K562 (cell line): ENCODE data around the gene RETSAT. TPM values are rescaled to one million over a fixed set of nuclear protein-coding genes. Genes with fewer than 3 reads are reported as not detected.

Experiments used
- ATF1 ChIP-seq, 2 experiments: fragments of 450-650 bp in 1 of 2; IDR thresholded peaks; 2 replicates each; pipeline ENCODE4 v1.6.1; 2016; ENCODE audit warnings: missing compliant biosample characterization in 1 of 2, missing genetic modification characterization in 1 of 2
- DDX20 ChIP-seq: fragments of 450-650 bp; IDR thresholded peaks from 2 replicates; pipeline ENCODE4 v1.6.1; 2016; ENCODE audit warnings: missing genetic modification characterization, low read depth, mild to moderate bottlenecking, missing compliant biosample characterization, moderate library complexity
- EP400 ChIP-seq: fragments of 450-650 bp; IDR thresholded peaks from 2 replicates; pipeline ENCODE4 v1.6.1; 2017; ENCODE audit warnings: antibody characterized with exemption, mild to moderate bottlenecking, moderate library complexity
- ESRRB ChIP-seq: fragments of 250-450 bp; sonication (Bioruptor Pico); IDR thresholded peaks from 2 replicates; pipeline ENCODE4 v1.5.0; 2020; ENCODE audit warnings: mild to moderate bottlenecking, moderate library complexity, borderline replicate concordance
- HDAC2 ChIP-seq: fragments of 450-650 bp; IDR thresholded peaks from 2 replicates; pipeline ENCODE4 v1.6.1; 2016; ENCODE audit warnings: mild to moderate bottlenecking
- MAFF ChIP-seq: IDR thresholded peaks from 2 replicates; pipeline ENCODE4 v1.6.1; 2012; ENCODE audit warnings: low read length, improper control_type of control experiment
- MAFK ChIP-seq: IDR thresholded peaks from 2 replicates; pipeline ENCODE4 v1.6.1; 2011; ENCODE audit warnings: low read length, improper control_type of control experiment
- MTA3 ChIP-seq: fragments of 450-650 bp; formaldehyde crosslinking; IDR thresholded peaks from 2 replicates; pipeline ENCODE4 v1.6.1; 2017; ENCODE audit warnings: mild to moderate bottlenecking, borderline replicate concordance
- NBN ChIP-seq: fragments of 450-650 bp; IDR thresholded peaks from 2 replicates; pipeline ENCODE4 v1.6.1; 2016; ENCODE audit warnings: low read depth, mild to moderate bottlenecking
- NFE2L1 ChIP-seq: fragments of 450-650 bp; IDR thresholded peaks from 2 replicates; pipeline ENCODE4 v1.6.1; 2016; ENCODE audit warnings: missing genetic modification characterization, low read depth, mild to moderate bottlenecking, missing compliant biosample characterization, moderate library complexity, borderline replicate concordance
- POLR2AphosphoS5 ChIP-seq: IDR thresholded peaks from 2 replicates; pipeline ENCODE4 v1.6.1; 2011; ENCODE audit warnings: mild to moderate bottlenecking, low read depth, low read length, moderate library complexity; ENCODE audit not compliant: control insufficient read depth, insufficient read depth
- RFX1 ChIP-seq: fragments of 450-650 bp; IDR thresholded peaks from 2 replicates; pipeline ENCODE4 v1.6.1; 2016; ENCODE audit warnings: mild to moderate bottlenecking, moderate library complexity
- ZBTB2 ChIP-seq: fragments of 450-650 bp; IDR thresholded peaks from 2 replicates; pipeline ENCODE4 v1.6.1; 2016; ENCODE audit warnings: antibody characterized with exemption
- ZNF280A ChIP-seq: fragments of 450-650 bp; IDR thresholded peaks from 2 replicates; pipeline ENCODE4 v1.6.1; 2018; ENCODE audit warnings: mild to moderate bottlenecking, low read depth; ENCODE audit not compliant: partially characterized antibody
- ZNF407 ChIP-seq: fragments of 450-650 bp; IDR thresholded peaks from 2 replicates; pipeline ENCODE4 v1.6.1; 2016; ENCODE audit warnings: low read depth
- polyA plus RNA-seq, 8 experiments: library from polyadenylated mRNA; depleted of rRNA in 4 of 8; stranded (reverse) in 5 of 8; unstranded in 3 of 8; fragments of >200 nt; fragmentation: Nextera tagmentation in 2 of 8; fragmentation: Illumina TruSeq in 1 of 8; extraction: Ambion mirVana in 2 of 8; extraction: Trizol in 1 of 8; gene quantifications; 2 replicates each; pipeline versions ENCODE4 v1.2.1 to v1.2.3, GENCODE V29; 2011 to 2014; ENCODE audit warnings: inconsistent platforms in 1 of 8, missing spikeins in 1 of 8
- total RNA-seq, 7 experiments: library from RNA; depleted of rRNA in 6 of 7; stranded (reverse); fragments of >200 nt in 6 of 7; fragmentation: Illumina TruSeq in 2 of 7; extraction: Trizol in 2 of 7; gene quantifications; 2 replicates each; pipeline versions ENCODE4 v1.2.1 to v1.2.3, GENCODE V29; 2011 to 2021; ENCODE audit warnings: low replicate concordance in 1 of 7
- TF ChIP-seq, protein P1 (sequence below): conservative IDR thresholded peaks from 2 replicates; pipeline ENCODE4 v1.6.1; 2011; ENCODE audit warnings: low read depth, mild to moderate bottlenecking, low read length; ENCODE audit not compliant: control insufficient read depth

Gene RETSAT
- total and polyA plus RNA-seq, 9 of the 15 experiments (the other 6 are each of a cell fraction or from before 2014, with no cell fraction given) = 1.9 to 21.6 (median 16.5) TPM

DNA sequence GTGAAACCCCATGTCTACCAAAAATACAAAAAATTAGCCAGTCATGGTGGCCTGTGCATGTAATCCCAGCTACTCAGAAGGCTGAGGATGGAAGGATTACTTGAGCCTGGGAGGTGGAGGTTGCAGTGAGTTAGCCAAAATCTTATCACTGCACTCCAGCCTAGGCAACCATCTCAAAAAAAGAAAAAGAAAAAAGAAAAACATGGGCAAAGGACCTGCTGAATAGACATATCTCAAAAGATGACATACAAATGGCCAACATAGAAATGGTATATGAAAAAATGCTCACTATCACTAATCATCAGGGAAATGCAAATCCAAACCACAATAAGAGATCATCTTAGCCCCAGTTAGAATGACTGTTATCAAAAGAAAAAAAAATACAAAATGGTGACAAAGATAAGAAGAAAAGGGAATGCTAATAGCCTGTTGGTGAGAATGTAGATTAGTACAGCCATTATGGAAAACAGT lies 25.1 kb downstream of the RETSAT start (continued):
- TF ChIP-seq ZNF407 = 0 out of 2 replicates have a peak, but pooled peaks have one; percentile 13
- no peak for TF ChIP-seq ESRRB (CRISPR knock-in tag)
- TF ChIP-seq MAFF = peak; percentile 79
- no peak for TF ChIP-seq MTA3
- peak; percentile 64; the same call in 1 of the 2 replicates for TF ChIP-seq ZBTB2
- TF ChIP-seq ATF1 (CRISPR knock-in tag; IDR thresholded peaks at IDR 0.05) = no peak
- TF ChIP-seq ATF1 (tag; IDR thresholded peaks at IDR 0.05) = peak; percentile 44
- peak; percentile 58; the same call in 1 of the 2 replicates for TF ChIP-seq MAFK
- TF ChIP-seq HDAC2 = peak; percentile 98
- TF ChIP-seq RFX1 = peak; percentile 65
- TF ChIP-seq, protein P1, sequence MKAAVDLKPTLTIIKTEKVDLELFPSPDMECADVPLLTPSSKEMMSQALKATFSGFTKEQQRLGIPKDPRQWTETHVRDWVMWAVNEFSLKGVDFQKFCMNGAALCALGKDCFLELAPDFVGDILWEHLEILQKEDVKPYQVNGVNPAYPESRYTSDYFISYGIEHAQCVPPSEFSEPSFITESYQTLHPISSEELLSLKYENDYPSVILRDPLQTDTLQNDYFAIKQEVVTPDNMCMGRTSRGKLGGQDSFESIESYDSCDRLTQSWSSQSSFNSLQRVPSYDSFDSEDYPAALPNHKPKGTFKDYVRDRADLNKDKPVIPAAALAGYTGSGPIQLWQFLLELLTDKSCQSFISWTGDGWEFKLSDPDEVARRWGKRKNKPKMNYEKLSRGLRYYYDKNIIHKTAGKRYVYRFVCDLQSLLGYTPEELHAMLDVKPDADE = no peak
- peak; percentile 57; the same call in 1 of the 2 replicates for TF ChIP-seq POLR2AphosphoS5
- TF ChIP-seq EP400 = peak; percentile 44; the same call in 1 of the 2 replicates
- no peak for TF ChIP-seq DDX20 (tag)
- peak; percentile 84 for TF ChIP-seq NBN
- TF ChIP-seq ZNF280A = no peak
- TF ChIP-seq NFE2L1 = peak; percentile 72; the same call in 1 of the 2 replicates
